ENCODE results near the gene PCDHGB6. TPM values are rescaled to one million over a fixed set of nuclear protein-coding genes. Genes with fewer than 3 reads are reported as not detected.

The PCDHGB6 gene
- total and polyA plus RNA-seq, 7 experiments from 2014 or later = 0.05 to 0.44 (median 0.16) TPM

Other genes with a start within 250 kb of the PCDHGB6 start
Only the 30 nearest of the 37 such genes appear.
- under 1 TPM in 1 of 5 experiments, not detected in 4; 0.12 TPM for gene PCDHB10, start 215.7 kb upstream of the PCDHGB6 start, total RNA-seq
- not detected for gene PCDHB10, start 215.7 kb upstream of the PCDHGB6 start, polyA plus RNA-seq
- gene PCDHB11, start 208.4 kb upstream of the PCDHGB6 start, total RNA-seq = not detected
- not detected for gene PCDHB11, start 208.4 kb upstream of the PCDHGB6 start, polyA plus RNA-seq
- gene PCDHB12, start 199.3 kb upstream of the PCDHGB6 start, total RNA-seq = not detected
- gene PCDHB12, start 199.3 kb upstream of the PCDHGB6 start, polyA plus RNA-seq = not detected
- gene PCDHB13, start 194.1 kb upstream of the PCDHGB6 start, total RNA-seq = under 1 TPM in 1 of 5 experiments, not detected in 4; 0.08 TPM
- not detected for gene PCDHB13, start 194.1 kb upstream of the PCDHGB6 start, polyA plus RNA-seq
- gene PCDHB14, start 184.7 kb upstream of the PCDHGB6 start, total RNA-seq = not detected
- not detected for gene PCDHB14, start 184.7 kb upstream of the PCDHGB6 start, polyA plus RNA-seq
- gene PCDHB15, start 162.6 kb upstream of the PCDHGB6 start, total RNA-seq = under 1 TPM in 1 of 5 experiments, not detected in 4; 0.24 TPM
- not detected for gene PCDHB15, start 162.6 kb upstream of the PCDHGB6 start, polyA plus RNA-seq
- gene SLC25A2, start 104.0 kb upstream of the PCDHGB6 start, total RNA-seq = 1 to 10 TPM in 1 of 5 experiments, under 1 TPM in 4; 0.27 to 1.1 (median 0.41) TPM
- gene SLC25A2, start 104.0 kb upstream of the PCDHGB6 start, polyA plus RNA-seq = under 1 TPM in 1 of 2 donors, not detected in 1; 0.34 TPM
- gene TAF7, start 87.2 kb upstream of the PCDHGB6 start, total RNA-seq = 100 to 1,000 TPM in 2 of 5 experiments, 10 to 100 TPM in 3; 64.5 to 115 (median 84.9) TPM
- gene TAF7, start 87.2 kb upstream of the PCDHGB6 start, polyA plus RNA-seq = 100 to 1,000 TPM; 240 to 242 TPM
- gene PCDHGA1, start 77.5 kb upstream of the PCDHGB6 start, total RNA-seq = under 1 TPM; 0.08 to 0.54 (median 0.17) TPM
- not detected for gene PCDHGA1, start 77.5 kb upstream of the PCDHGB6 start, polyA plus RNA-seq
- under 1 TPM in 4 of 5 experiments, not detected in 1; 0.10 to 0.15 (median 0.11) TPM for gene PCDHGA2, start 69.3 kb upstream of the PCDHGB6 start, total RNA-seq
- gene PCDHGA2, start 69.3 kb upstream of the PCDHGB6 start, polyA plus RNA-seq = not detected
- under 1 TPM in 1 of 5 experiments, not detected in 4; 0.24 TPM for gene PCDHGA3, start 64.2 kb upstream of the PCDHGB6 start, total RNA-seq
- not detected for gene PCDHGA3, start 64.2 kb upstream of the PCDHGB6 start, polyA plus RNA-seq
- under 1 TPM in 1 of 5 experiments, not detected in 4; 0.24 TPM for gene PCDHGB1, start 57.9 kb upstream of the PCDHGB6 start, total RNA-seq
- not detected for gene PCDHGB1, start 57.9 kb upstream of the PCDHGB6 start, polyA plus RNA-seq
- under 1 TPM in 4 of 5 experiments, not detected in 1; 0.11 to 0.63 (median 0.18) TPM for gene PCDHGA4, start 53.0 kb upstream of the PCDHGB6 start, total RNA-seq
- under 1 TPM in 1 of 2 donors, not detected in 1; 0.20 TPM for gene PCDHGA4, start 53.0 kb upstream of the PCDHGB6 start, polyA plus RNA-seq
- gene PCDHGB2, start 48.0 kb upstream of the PCDHGB6 start, total RNA-seq = 1 to 10 TPM in 1 of 5 experiments, under 1 TPM in 3, not detected in 1; 0.24 to 1.3 (median 0.36) TPM
- not detected for gene PCDHGB2, start 48.0 kb upstream of the PCDHGB6 start, polyA plus RNA-seq
- under 1 TPM; 0.11 to 0.34 (median 0.24) TPM for gene PCDHGA5, start 43.9 kb upstream of the PCDHGB6 start, total RNA-seq
- gene PCDHGA5, start 43.9 kb upstream of the PCDHGB6 start, polyA plus RNA-seq = not detected
- gene PCDHGB3, start 37.8 kb upstream of the PCDHGB6 start, total RNA-seq = under 1 TPM; 0.24 to 0.59 (median 0.43) TPM
- under 1 TPM in 1 of 2 donors, not detected in 1; 0.13 TPM for gene PCDHGB3, start 37.8 kb upstream of the PCDHGB6 start, polyA plus RNA-seq
- under 1 TPM; 0.24 to 0.70 (median 0.35) TPM for gene PCDHGA6, start 34.1 kb upstream of the PCDHGB6 start, total RNA-seq
- not detected for gene PCDHGA6, start 34.1 kb upstream of the PCDHGB6 start, polyA plus RNA-seq
- gene PCDHGA7, start 25.3 kb upstream of the PCDHGB6 start, total RNA-seq = under 1 TPM in 4 of 5 experiments, not detected in 1; 0.13 to 0.30 (median 0.19) TPM
- gene PCDHGA7, start 25.3 kb upstream of the PCDHGB6 start, polyA plus RNA-seq = not detected
- under 1 TPM in 4 of 5 experiments, not detected in 1; 0.08 to 0.27 (median 0.24) TPM for gene PCDHGB4, start 20.3 kb upstream of the PCDHGB6 start, total RNA-seq
- not detected for gene PCDHGB4, start 20.3 kb upstream of the PCDHGB6 start, polyA plus RNA-seq
- under 1 TPM; 0.08 to 0.17 (median 0.13) TPM for gene PCDHGA8, start 15.4 kb upstream of the PCDHGB6 start, total RNA-seq
- gene PCDHGA8, start 15.4 kb upstream of the PCDHGB6 start, polyA plus RNA-seq = not detected
- gene PCDHGB5, start 10.1 kb upstream of the PCDHGB6 start, total RNA-seq = under 1 TPM; 0.16 to 0.44 (median 0.42) TPM
- gene PCDHGB5, start 10.1 kb upstream of the PCDHGB6 start, polyA plus RNA-seq = under 1 TPM; 0.09 to 0.49 TPM
- gene PCDHGA9, start 5.2 kb upstream of the PCDHGB6 start, total RNA-seq = under 1 TPM in 4 of 5 experiments, not detected in 1; 0.16 to 0.41 (median 0.22) TPM
- gene PCDHGA9, start 5.2 kb upstream of the PCDHGB6 start, polyA plus RNA-seq = not detected
- gene PCDHGA10, start 5.0 kb downstream of the PCDHGB6 start, total RNA-seq = under 1 TPM; 0.11 to 0.39 (median 0.24) TPM
- under 1 TPM; 0.04 to 0.12 TPM for gene PCDHGA10, start 5.0 kb downstream of the PCDHGB6 start, polyA plus RNA-seq
- gene PCDHGB7, start 9.7 kb downstream of the PCDHGB6 start, total RNA-seq = under 1 TPM in 3 of 5 experiments, not detected in 2; 0.11 to 0.16 (median 0.13) TPM
- gene PCDHGB7, start 9.7 kb downstream of the PCDHGB6 start, polyA plus RNA-seq = not detected
- under 1 TPM in 4 of 5 experiments, not detected in 1; 0.16 to 0.29 (median 0.21) TPM for gene PCDHGA11, start 13.0 kb downstream of the PCDHGB6 start, total RNA-seq
- not detected for gene PCDHGA11, start 13.0 kb downstream of the PCDHGB6 start, polyA plus RNA-seq
- under 1 TPM in 1 of 5 experiments, not detected in 4; 0.32 TPM for gene PCDHGA12, start 22.5 kb downstream of the PCDHGB6 start, total RNA-seq
- gene PCDHGA12, start 22.5 kb downstream of the PCDHGB6 start, polyA plus RNA-seq = not detected
- under 1 TPM; 0.15 to 0.76 (median 0.16) TPM for gene PCDHGC3, start 67.9 kb downstream of the PCDHGB6 start, total RNA-seq
- gene PCDHGC3, start 67.9 kb downstream of the PCDHGB6 start, polyA plus RNA-seq = under 1 TPM in 1 of 2 donors, not detected in 1; 0.14 TPM
- under 1 TPM in 1 of 5 experiments, not detected in 4; 0.22 TPM for gene PCDHGC4, start 77.0 kb downstream of the PCDHGB6 start, total RNA-seq
- gene PCDHGC4, start 77.0 kb downstream of the PCDHGB6 start, polyA plus RNA-seq = not detected
- under 1 TPM in 1 of 5 experiments, not detected in 4; 0.13 TPM for gene PCDHGC5, start 81.1 kb downstream of the PCDHGB6 start, total RNA-seq
- gene PCDHGC5, start 81.1 kb downstream of the PCDHGB6 start, polyA plus RNA-seq = not detected
- 100 to 1,000 TPM; 163 to 278 (median 173) TPM for gene DIAPH1, start 211.0 kb downstream of the PCDHGB6 start, total RNA-seq
- gene DIAPH1, start 211.0 kb downstream of the PCDHGB6 start, polyA plus RNA-seq = 100 to 1,000 TPM in 1 of 2 donors, 10 to 100 TPM in 1; 89.7 to 105 TPM